ENCODE data around the gene OR10P1.
"Not testable (repeated sequence)": the region's sequence is repeated elsewhere in the genome, so short reads cannot be mapped to it uniquely, and the experiment has no call there.

The OR10P1 gene, protein sequence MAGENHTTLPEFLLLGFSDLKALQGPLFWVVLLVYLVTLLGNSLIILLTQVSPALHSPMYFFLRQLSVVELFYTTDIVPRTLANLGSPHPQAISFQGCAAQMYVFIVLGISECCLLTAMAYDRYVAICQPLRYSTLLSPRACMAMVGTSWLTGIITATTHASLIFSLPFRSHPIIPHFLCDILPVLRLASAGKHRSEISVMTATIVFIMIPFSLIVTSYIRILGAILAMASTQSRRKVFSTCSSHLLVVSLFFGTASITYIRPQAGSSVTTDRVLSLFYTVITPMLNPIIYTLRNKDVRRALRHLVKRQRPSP

DNA sequence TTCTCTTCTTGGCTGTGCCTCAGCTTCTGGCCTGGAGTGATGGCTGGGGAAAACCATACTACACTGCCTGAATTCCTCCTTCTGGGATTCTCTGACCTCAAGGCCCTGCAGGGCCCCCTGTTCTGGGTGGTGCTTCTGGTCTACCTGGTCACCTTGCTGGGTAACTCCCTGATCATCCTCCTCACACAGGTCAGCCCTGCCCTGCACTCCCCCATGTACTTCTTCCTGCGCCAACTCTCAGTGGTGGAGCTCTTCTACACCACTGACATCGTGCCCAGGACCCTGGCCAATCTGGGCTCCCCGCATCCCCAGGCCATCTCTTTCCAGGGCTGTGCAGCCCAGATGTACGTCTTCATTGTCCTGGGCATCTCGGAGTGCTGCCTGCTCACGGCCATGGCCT lies at the start of gene OR10P1:
Gene OR10P1, plus strand, starts transcription at position 40 of the 400 bp plus-strand sequence. Its CDS starts 0 bp downstream, at position 40.
- DNase-seq, result no peak

DNA sequence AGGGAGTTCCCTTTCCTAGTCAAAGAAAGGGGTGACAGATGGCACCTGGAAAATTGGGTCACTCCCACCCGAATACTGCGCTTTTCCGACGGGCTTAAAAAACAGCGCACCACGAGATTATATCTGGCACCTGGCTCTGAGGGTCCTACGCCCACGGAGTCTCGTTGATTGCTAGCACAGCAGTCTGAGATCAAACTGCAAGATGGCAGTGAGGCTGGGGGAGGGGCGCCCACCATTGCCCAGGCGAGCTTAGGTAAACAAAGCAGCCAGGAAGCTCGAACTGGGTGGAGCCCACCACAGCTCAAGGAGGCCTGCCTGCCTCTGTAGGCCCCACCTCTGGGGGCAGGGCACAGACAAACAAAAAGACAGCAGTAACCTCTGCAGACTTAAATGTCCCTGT lies 46.5 kb upstream of the OR10P1 start:
- not testable (repeated sequence) for DNase-seq

DNA sequence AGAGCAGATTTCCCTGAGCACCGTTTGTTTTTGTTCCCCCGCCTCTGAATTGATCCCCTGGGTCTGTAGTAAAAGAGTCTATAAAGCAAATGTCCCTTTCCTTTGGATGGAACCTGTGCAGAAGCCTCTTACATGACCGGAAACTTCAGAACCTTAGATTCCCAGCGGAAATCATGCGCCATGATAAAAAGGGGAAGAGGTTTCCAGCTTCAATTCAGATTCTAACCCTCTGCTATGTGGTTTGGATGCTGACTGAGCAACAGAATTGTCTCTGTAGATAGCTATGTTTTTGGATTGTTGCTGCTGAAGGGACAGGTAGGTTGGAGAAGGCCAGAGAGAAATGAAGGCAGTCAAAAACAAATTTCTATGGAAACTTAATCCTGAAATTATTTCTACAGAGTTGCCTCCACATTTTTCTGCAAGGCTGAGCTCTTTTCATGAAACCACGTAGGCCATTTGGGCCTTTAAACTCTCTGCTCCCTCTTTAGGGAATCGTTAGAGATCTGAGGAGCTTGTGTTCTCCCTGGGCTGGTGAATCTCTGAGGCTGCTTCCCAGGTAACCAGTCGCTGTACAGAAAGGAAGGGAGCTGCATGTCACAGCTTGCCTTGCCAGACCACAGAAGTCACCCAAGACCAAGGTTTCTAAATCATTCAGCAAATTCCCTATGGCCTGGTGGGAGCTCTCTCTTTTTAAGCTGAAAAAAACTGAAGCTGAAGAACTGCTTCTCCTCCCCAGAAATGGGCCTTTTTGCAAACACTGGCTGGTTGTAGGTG lies 28.7 kb upstream of the OR10P1 start:
- DNase-seq, result no peak

DNA sequence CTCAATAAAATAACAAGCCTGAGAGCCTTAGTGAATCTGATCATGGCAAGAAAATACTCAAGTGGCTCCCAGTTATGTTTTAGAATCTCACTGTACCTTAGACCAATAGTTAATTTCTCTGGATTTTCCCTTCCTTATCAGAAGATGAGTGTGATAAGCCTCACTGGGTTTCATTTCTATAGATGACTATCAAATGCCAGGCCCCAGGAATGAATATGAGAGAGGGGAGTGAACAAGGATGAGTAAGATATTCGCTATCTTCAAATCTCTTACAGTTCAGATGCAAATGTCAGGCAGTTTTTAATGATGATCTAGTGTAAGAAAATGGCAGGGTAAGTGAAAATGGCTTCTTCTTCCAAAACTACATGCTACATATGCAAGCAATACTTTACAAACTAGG lies 26.1 kb upstream of the OR10P1 start:
- DNase-seq, result no peak

DNA sequence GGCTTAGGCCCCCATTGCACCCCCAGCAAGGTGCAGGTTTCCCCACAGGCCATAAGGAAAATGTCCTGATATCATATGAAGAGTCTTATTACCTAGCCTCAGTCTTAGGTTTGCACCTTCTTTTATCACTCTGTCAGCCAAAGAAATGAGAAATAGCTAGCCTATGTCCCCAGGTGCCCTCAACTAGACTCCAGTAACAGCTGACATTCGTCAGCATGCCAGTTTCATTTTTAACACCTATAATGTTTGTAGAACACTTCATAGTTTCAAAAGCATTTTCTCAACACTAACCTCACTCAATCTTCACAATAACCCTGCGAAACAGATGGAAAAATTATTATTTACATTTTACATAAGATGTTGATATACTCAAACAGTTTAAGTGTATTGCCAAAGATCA lies 24.0 kb upstream of the OR10P1 start:
- DNase-seq, result no peak

DNA sequence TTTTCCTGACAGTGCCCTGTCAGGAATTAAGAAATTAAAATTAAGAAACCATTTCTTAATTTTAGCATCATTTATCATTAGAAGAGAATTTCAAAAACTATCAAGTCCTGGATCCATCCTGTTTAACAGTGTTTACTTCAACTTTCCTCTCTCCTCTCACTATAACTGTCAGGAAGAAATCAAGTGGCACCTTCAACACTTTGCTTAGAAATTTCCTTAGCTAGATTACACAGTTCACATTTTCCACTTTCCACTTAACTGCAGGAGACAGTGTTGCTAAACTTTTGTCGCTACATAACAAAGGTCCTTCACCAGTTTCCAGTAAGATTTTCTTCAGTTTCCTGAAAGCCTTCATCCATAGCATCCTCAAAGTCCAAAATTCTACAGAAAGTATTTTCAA lies 21.9 kb upstream of the OR10P1 start:
- DNase-seq, result no peak

DNA sequence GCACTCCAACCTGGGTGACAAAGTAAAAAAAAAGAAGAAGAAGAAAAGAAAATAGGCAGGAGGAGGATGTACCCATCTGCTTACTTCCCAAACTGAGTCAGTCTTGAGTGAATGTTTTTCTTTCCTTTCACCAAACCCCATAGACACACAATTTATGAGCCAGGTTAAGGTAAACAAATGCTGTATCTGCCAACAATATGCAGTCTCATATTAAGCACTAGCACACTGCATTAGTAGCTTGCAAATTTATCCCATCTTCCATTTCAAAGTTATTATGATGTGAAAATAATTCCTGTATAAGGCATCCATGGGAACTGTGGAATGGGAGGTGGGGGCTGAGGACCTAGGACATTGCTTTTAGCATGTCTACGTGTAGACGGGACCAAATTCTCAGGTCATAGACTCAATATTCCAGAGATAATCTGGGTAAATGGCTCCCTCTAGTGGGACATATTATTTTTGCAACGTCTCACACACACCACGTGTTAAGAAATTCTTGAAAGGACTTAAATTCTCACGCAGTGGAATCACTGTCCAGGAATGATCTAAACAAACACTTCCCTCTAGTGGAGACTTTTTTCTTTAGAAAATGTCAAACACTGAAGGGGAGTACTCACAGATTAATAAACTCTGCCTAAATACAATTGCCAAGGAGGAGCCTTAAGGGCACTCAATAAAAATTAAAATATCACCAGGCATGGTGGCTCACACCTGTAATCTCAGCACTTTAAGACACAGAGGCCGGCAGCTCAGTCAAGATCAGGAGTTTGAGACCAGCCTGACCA lies 17.1 kb upstream of the OR10P1 start:
- DNase-seq, result peak; percentile 48

DNA sequence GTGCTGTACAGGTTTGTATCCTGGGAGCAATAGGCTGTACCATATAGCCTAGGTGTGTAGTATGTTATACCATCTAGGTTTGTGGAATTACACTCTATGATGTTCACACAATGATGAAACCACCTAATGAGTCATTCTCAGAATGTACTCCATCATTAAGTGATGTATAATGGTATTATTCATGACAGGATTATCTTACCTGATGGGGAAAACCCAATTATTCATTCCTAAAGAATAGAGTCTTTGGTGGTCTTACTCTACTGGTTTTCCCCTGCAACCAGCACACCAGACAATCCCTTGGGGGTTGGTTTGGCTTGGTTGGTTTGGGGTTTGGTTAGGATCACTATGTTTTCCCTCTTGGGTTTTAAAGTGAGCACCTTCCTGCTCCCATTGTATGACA lies 12.6 kb upstream of the OR10P1 start:
- DNase-seq, result no peak

DNA sequence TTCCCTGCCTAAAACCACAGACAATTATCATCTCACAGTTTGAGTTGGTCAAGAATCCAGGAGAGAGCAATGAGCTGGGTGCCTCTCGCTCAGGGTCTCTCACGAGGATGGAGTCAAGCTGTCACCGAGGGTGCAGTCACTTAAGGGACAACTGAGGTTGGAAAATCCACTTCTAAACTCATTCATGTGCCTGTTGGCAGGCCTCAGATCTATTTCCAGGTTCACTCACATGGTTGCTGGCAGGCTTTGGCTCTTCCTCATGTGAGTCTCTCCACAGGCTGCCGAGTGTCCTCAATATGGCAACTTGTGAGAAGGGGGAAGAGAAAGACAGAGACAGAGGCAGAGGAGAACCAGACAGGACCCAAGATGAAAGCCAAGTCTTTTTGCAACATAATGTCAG lies 10.5 kb upstream of the OR10P1 start:
- DNase-seq, result no peak

DNA sequence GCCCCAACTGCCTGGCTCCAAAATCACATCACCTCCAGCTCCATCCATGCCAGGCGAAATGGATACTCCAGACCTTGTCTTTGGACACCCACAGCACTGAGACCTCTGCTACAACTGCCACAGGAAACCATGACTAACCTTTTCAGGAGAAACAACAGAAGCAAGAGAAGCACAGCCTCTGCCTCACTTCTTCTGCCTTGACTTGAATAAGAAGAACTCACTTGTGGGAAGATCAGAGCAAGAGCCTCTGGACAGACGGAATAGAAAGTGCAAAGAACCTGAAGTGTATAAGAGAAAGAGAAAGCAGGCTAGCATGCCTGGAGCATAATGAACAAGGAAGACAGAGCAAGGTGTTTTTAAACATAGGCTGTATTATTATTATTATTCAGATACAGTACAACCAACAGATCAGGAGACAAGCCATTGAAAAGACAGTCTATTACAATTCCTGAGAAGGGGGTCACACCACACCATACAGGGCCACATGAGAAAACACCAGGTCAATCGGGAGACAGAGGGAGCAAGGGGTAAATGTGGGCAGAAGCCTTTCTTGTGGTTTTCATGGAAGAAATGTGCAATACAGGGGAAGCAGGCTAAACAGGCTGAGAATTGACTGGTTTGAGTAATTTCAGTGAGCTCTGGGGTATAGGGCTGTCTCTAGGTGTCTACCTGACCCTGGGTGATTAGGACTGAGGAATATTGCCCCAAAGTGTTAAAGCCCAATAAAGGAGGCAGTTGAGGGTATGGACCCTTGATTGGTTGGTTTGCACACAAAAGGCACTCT lies 7.4 kb upstream of the OR10P1 start:
- no peak for DNase-seq

DNA sequence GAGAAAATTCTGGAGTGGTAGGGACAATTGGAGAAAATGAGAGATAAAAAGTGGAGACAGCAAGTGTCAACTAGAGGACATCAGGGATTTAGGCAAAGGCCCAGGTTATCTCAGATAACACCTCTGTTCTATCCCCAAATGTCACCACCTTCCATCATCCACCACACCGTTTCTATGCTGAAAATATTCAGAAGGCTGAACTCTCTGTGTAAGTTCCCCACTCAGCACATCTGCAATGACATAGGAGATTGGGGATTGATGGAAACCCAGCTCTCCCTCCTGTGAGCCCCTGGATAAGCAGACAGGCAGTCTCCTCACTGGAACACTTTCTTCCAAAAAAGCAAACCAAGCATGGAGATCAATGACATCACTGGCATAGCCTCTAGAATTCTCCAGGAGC lies 5.6 kb upstream of the OR10P1 start:
- DNase-seq, result no peak

DNA sequence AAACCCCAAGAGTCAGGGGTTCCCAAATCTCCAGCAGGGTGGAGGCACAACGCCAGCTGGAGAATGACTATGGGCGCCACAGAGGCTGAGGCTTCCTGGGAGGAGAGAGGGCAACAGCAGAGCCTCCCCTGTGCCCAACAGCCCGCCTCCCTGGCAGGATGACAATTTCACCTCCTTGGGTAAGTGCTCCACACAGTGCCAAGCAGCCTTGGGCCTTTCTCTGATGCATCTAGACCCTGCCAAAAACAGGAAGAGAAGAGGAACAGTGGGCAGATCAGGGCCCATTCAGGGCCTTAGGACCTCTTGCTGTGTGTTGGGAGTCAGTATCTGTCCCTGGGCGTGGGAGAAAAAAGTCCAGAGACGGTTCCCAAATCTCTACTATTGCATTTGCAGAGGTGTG lies 5.0 kb upstream of the OR10P1 start:
- DNase-seq, result no peak

DNA sequence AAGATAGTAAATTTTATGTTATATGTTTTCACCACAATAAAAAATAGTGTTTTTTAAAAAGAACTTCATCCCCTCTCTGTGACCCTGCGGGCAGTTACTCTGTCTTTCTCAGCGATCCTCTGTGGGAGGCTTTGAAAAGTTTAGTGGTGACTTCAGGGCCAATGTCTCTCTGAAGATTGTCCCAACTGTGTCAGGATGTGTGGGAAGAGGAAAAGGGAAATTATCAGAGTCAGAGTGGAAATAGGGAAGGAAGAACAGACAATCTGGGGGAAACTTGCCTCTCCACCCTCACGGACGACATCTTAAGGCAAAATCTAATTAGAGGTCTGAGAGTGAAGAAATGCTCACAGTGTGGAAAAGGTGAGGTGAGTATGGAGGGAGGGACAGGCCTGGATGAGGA lies 3.5 kb upstream of the OR10P1 start:
- DNase-seq, result no peak

DNA sequence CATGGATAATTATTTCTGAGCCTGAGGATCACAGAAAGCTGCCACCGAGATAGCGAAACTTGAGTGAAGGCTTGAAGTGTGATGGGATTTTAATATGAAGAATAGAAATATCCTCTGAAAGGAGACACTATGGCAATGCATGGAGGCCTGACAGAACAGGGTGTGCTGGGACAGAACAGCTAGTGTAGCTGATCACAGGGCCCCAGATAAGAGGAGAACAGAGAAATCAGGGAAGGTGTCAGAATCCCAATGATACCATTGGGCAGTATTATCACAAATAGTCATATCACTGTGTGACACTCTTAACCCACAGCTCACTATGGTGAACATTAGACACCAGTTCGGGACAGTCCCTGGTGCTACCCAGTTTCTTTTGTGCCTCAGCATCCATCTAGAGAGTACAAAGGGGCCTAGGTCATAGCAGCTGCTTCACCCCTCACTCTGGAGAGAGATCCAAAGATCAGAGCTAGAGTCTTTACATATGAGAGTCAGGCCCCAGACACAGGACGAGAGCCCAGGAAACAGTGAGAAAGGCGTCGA lies 506 bp upstream of the OR10P1 start:
- no peak for DNase-seq

DNA sequence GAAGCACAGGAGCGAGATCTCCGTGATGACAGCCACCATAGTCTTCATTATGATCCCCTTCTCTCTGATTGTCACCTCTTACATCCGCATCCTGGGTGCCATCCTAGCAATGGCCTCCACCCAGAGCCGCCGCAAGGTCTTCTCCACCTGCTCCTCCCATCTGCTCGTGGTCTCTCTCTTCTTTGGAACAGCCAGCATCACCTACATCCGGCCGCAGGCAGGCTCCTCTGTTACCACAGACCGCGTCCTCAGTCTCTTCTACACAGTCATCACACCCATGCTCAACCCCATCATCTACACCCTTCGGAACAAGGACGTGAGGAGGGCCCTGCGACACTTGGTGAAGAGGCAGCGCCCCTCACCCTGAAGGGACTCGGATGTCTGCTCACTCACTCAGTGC lies 775 bp downstream of the OR10P1 start:
- DNase-seq, result no peak

DNA sequence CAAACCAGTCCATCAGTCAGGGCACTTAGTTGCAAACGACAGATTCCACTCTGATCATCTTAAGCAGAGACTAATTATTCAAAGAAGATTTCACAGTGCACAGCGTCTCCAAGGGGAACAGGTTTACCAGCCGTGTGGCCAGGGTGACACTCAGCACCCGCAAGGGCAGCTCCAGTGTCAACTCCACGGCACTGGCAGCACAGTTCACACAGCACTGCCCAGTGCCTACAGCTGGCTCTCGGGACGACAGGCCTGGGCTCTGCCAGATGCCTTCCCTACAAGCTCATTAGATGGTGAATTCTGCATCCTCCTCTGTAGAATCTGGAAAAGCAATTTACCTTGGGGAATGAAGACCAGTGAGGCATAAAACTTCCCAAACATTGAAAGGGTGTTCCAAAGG lies 4.9 kb downstream of the OR10P1 start:
- no peak for DNase-seq

DNA sequence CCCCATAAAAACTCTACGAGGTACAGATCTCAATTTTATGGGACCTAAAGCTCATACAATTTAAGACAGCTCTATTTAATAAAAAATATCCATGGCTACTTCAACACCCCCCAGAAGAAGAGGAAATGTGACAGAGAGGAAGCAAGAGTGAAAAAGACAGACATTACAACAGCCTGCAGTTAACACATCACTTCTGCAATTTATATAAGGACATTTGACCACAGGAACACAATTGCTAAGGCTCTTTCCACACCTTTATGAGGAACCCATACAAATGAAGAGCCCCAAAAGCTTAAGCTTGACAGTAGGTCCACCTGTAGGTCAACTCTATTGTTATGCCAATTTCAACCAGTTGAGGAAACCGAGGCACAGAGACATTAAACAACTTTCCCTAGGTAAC lies 5.6 kb downstream of the OR10P1 start:
- no peak for DNase-seq

DNA sequence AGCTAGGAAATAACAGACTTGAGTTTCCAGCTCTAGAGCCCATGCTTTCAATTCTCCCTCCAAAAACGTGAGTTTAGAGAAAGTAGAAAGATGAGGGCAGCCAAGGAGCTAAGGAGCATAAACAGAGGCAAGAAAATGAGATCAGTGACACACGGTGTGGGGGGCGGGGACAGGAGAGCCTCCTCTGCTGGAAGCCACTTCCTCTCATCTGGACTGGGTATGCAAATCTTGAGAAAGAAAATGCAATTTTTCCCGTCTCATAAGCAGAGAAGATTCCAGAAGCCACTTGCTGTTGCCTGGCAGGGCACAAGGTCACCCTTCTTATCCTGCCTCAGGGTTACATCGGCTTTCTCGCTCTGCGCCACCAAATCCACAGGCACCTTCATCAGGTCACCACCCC lies 6.0 kb downstream of the OR10P1 start:
- no peak for DNase-seq

DNA sequence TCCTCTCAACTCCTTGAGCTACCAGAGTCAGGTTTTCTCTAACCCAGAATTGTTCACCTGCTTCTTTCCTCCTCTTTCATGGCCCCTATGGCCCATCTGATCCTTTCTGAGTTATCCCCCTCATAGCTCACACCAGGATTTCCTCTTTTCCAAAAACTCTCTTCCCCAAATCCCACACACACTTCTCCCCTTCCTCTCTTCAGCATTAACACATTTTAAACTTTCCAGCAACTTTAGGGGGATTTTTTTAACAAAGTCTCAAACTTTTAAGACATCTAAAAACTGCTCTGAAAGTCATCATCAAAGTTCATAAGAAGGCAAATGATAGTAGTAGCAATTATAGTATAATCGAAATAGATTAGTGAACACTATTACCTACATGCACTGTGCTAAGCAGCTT lies 7.9 kb downstream of the OR10P1 start:
- DNase-seq, result no peak

DNA sequence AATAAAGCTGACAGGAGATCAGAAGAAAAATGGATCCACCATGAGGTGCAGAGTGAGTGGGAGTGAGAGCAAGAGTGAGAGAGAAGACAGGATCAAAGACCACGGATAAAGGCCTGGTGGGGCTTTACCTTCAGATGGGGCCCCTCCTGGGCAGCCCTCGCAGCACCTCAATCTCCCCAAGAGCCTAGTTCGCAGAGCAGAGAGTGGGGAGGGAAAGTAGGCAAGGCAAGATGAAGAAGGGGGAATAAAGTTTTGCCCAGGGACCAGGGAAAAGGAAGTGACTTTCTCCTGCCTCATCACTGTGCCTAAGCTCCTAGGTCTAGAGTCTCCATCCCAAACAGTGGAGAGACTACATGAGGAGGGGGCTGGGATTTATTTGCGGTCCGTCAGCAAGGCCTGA lies 10.3 kb downstream of the OR10P1 start:
- no peak for DNase-seq

DNA sequence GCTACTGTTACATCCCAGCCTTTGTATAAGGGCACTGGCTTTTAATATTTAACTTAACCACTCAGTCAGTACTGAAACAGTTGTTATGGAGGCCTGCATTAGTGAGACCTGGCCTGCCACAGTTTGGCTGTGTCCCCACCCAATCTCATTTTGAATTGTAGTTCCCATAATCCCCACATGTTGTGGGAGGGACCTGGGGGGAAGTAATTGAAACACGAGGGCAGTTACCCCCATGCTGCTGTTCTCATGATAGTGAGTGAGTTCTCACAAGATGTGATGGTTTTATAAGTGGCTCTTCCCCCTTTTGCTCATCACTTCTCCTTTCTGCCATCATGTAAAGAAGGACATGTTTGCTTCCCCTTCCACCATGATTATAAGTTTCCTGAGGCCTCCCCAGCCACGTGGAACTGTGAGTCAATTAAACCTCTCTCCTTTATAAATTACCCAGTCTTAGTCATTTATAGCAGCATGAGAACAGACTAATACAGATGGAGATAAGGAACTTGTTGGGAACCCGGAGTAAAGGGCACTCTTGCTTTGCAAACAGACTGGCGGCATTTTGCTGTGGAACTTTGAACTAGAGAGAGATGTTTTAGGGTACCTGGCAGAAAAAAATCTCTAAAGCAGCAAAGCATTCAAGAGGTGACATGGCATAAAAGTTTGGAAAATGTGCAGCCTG lies 14.1 kb downstream of the OR10P1 start:
- DNase-seq, result not testable (repeated sequence)

DNA sequence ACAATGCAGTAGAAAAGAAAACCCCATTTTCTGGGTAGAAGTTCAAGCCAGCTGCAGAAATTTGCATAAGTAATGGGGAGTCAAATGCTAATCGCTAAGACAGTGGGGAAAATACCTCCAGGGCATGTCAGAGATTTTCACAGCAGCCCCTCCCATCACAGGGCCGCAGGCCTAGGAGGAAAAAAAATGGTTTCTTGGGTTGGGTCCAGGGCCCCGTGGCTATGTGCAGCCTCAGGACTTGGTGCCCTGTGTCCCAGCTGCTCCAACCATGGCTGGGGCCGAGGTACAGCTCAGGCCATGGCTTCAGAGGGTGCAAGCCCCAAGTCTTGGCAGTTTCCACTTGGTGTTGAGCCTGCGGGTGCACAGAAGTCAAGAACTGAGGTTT lies 14.6 kb downstream of the OR10P1 start:
- no peak for DNase-seq
